Endothelial cell of umbilical vein (primary cell): ENCODE measurements around the gene ZMYND11. TPM values are rescaled to one million over a fixed set of nuclear protein-coding genes. Genes with fewer than 3 reads are reported as not detected.

Experiments used
- Bru-seq: library from RNA; stranded (reverse); fragments of 400-500 nt; gene quantifications from one replicate; lab custom pipeline; 2021; lab: Mats Ljungman, UMichigan
- BruChase-seq, 2 experiments: library from RNA; stranded (reverse); fragments of 400-500 nt; gene quantifications; one replicate each; lab custom pipeline; 2021; lab: Mats Ljungman, UMichigan
- BruUV-seq: library from RNA; stranded (reverse); fragments of 400-500 nt; replicated peaks from 2 replicates; lab custom pipeline; 2021; lab: Mats Ljungman, UMichigan
- CTCF ChIA-PET: fragments of 300-600, 350-600 bp; sonication (Branson Sonifier 250); formaldehyde crosslinking; loops from one replicate; lab custom pipeline; 2021; ENCODE audit warnings: antibody characterized with exemption, inconsistent platforms; lab: Charles Lee
- POLR2A ChIA-PET: fragments of 300-600, 350-600 bp; sonication (Branson Sonifier 250); formaldehyde crosslinking; loops from one replicate; lab custom pipeline; 2021; ENCODE audit warnings: antibody characterized with exemption, inconsistent platforms; lab: Charles Lee
- DNase-seq: peaks from one replicate; pipeline ENCODE4 v3.0.0-alpha.2; 2011; ENCODE audit warnings: low read depth, low spot score
- FAIRE-seq: peaks from 2 replicates; lab custom pipeline; 2011; peaks lifted over from hg19 to GRCh38; lab: Jason Lieb, UNC
- H2AFZ ChIP-seq: 2 replicates; pipeline ENCODE4 v1.6.0; 2012; ENCODE audit warnings: low read depth, low read length, control low read depth, inconsistent platforms
- H3K27ac ChIP-seq: 2 replicates; pipeline ENCODE4 v1.5.1; 2011; ENCODE audit warnings: low read depth, mild to moderate bottlenecking, control low read depth, low read length, moderate library complexity; ENCODE audit not compliant: insufficient read depth
- H3K27me3 ChIP-seq, 2 experiments: 2 replicates each; pipeline versions ENCODE4 v1.6.0 to v1.6.1; 2011; ENCODE audit warnings: low read length in 2 of 2, mixed read lengths in 1 of 2; ENCODE audit not compliant: control insufficient read depth in 2 of 2, insufficient read depth in 2 of 2
- H3K36me3 ChIP-seq, 2 experiments: 2 replicates in 1 of 2; 3 replicates in 1 of 2; pipeline ENCODE4 v1.5.1; 2011; ENCODE audit warnings: low read length in 2 of 2, mild to moderate bottlenecking in 1 of 2, moderate library complexity in 1 of 2; ENCODE audit not compliant: control insufficient read depth in 2 of 2, insufficient read depth in 2 of 2; ENCODE audit errors: extremely low read depth in 1 of 2
- H3K4me1 ChIP-seq: 3 replicates; pipeline ENCODE4 v1.5.1; 2011; ENCODE audit warnings: mild to moderate bottlenecking, low read length; ENCODE audit not compliant: control insufficient read depth, insufficient read depth; ENCODE audit errors: extremely low read depth
- H3K4me2 ChIP-seq: 2 replicates; pipeline ENCODE4 v1.6.1; 2011; ENCODE audit warnings: low read length, control low read depth, mixed read lengths; ENCODE audit not compliant: insufficient read depth
- H3K4me3 ChIP-seq, 3 experiments: fragments of 200-600 bp in 1 of 3; sonication (generic), shearing (Covaris generic) in 1 of 3; replicated peaks in 1 of 3; 2 replicates each; pipeline ENCODE4 v1.5.1; 2011 to 2016; ENCODE audit warnings: control low read depth in 3 of 3, low read length in 3 of 3, mild to moderate bottlenecking in 2 of 3, inconsistent platforms in 1 of 3, low read depth in 1 of 3, moderate library complexity in 1 of 3; ENCODE audit not compliant: insufficient read depth in 1 of 3
- H3K79me2 ChIP-seq: 2 replicates; pipeline ENCODE4 v1.6.0; 2012; ENCODE audit warnings: low read length, inconsistent platforms; ENCODE audit not compliant: control insufficient read depth, insufficient read depth
- H3K9ac ChIP-seq: replicated peaks from 2 replicates; pipeline ENCODE3; 2011; ENCODE audit warnings: low read length, control low read depth; ENCODE audit not compliant: insufficient read depth; ENCODE audit errors: extremely low read depth
- H3K9me1 ChIP-seq: replicated peaks from 3 replicates; pipeline ENCODE4 v1.6.0; 2011; ENCODE audit warnings: mild to moderate bottlenecking, low read length; ENCODE audit not compliant: control insufficient read depth, insufficient read depth; ENCODE audit errors: extremely low read depth
- H3K9me3 ChIP-seq: replicated peaks from 2 replicates; pipeline ENCODE4 v1.5.1; 2012; ENCODE audit warnings: low read length, inconsistent platforms; ENCODE audit not compliant: control insufficient read depth, insufficient read depth
- H4K20me1 ChIP-seq: replicated peaks from 2 replicates; pipeline ENCODE3; 2011; ENCODE audit warnings: mild to moderate bottlenecking, low read length; ENCODE audit not compliant: control insufficient read depth, insufficient read depth; ENCODE audit errors: extremely low read depth
- POLR2A ChIP-seq: IDR thresholded peaks from 2 replicates; pipeline ENCODE4 v1.6.1; 2012; ENCODE audit warnings: low read depth, mild to moderate bottlenecking, control low read depth, low read length
- POLR2AphosphoS5 ChIP-seq: IDR thresholded peaks from 2 replicates; pipeline ENCODE4 v1.6.1; 2012; ENCODE audit warnings: low read depth, mild to moderate bottlenecking, control low read depth, low read length, moderate library complexity; ENCODE audit not compliant: insufficient read depth
- dilution Hi-C: fragments of 300-500 bp; cut with MboI; formaldehyde crosslinking; loops from one replicate; pipeline ENCODE4 v1.15.0; 2019; ENCODE audit warnings: low sequenced_read_pairs; ENCODE audit not compliant: extremely low pct_ligation_motif_present
- intact Hi-C: fragments of 100-400 bp; cut with micrococcal nuclease; formaldehyde crosslinking; loops from one replicate; pipeline ENCODE4 v1.10.0; 2022
- long read RNA-seq: library from polyadenylated mRNA; stranded (forward); transcript quantifications from one replicate; pipeline ENCODE4 v2.0.0, GENCODE V29; 2021
- polyA minus RNA-seq, 3 experiments: library from RNA; depleted of rRNA, polyadenylated mRNA; stranded (reverse); fragments of >200 nt; gene quantifications; 1 replicate in 1 of 3; 2 replicates in 2 of 3; pipeline ENCODE4 v1.2.3, GENCODE V29; 2011
- polyA plus RNA-seq, 4 experiments: library from polyadenylated mRNA; depleted of rRNA in 3 of 4; stranded (reverse) in 3 of 4; unstranded in 1 of 4; fragments of >200 nt; gene quantifications; 2 replicates each; pipeline versions ENCODE4 v1.2.1 to v1.2.3, GENCODE V29; 2011 to 2012; ENCODE audit warnings: missing spikeins in 1 of 4
- total RNA-seq: library from RNA; stranded (reverse); gene quantifications from 2 replicates; pipeline ENCODE4 v1.2.3, GENCODE V29; 2021
- TF ChIP-seq, protein P1 (sequence below), 2 donors: IDR thresholded peaks; 1 replicate in 1 of 2; 2 replicates in 1 of 2; pipeline ENCODE4 v1.5.1; 2011; ENCODE audit warnings: low read length in 2 of 2, mild to moderate bottlenecking in 2 of 2, moderate library complexity in 2 of 2, control low read depth in 1 of 2, inconsistent platforms in 1 of 2, low read depth in 1 of 2; ENCODE audit not compliant: insufficient read depth in 1 of 2; ENCODE audit errors: extremely low read depth in 1 of 2

ZMYND11 gene
- 50.9 and 56.0 TPM in 2 replicates for total RNA-seq
- polyA plus RNA-seq, result 13.2 and 17.0 TPM in 2 replicates
- 29.3 and 31.2 TPM in 2 replicates for polyA plus RNA-seq (2011; cell fraction: cytosol; rRNA removed)
- polyA plus RNA-seq (2011; cell fraction: nucleus; rRNA removed), result 54.6 and 69.7 TPM in 2 replicates
- 48.1 and 49.8 TPM in 2 replicates for polyA plus RNA-seq (2012)
- polyA minus RNA-seq, result 30.4 and 35.3 TPM in 2 replicates
- 12.9 TPM for polyA minus RNA-seq (2011; cell fraction: cytosol; rRNA and poly(A)+ RNA removed)
- polyA minus RNA-seq (2011; cell fraction: nucleus; rRNA and poly(A)+ RNA removed), result 16.6 and 20.9 TPM in 2 replicates
- percentile 86 among the genes with signal in this experiment for Bru-seq, nascent RNA
- percentile 81 among the genes with signal in this experiment for BruChase-seq, experiment 1, labeled RNA remaining after a 6-hour chase
- percentile 85 among the genes with signal in this experiment for BruChase-seq, experiment 2, labeled RNA remaining after a 2-hour chase
- long read RNA-seq, full-length matches to known transcripts, result 21 of 94 reads
- long read RNA-seq, partial matches to known transcripts, result 11 of 94 reads
- long read RNA-seq, other reads (novel, unspliced or antisense), result 62 of 94 reads

DNA sequence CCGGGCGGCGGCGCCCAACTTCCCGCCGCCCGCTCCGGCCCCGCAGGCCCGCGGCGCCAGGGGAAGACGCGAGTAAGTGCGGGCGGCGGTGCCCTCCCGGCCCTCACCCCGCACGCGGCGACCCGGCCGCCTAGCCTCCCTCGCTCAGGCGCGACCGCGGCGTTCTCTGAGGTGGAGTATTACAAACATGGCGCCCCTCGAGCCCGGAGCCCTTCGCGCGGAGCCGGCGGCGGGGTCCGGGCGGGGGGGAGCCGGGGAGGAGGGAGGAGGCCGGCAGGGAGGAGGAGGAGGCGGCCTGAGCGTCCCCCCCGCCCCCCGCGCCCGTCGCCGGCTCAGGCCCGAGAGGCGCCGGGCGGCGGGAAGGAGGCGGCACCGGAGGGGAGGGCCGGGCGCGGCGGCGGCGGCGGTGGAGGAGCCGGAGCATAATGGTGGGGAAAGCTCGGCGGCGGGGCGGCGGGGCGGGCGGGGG is at the start of gene ZMYND11:
ZMYND11 (plus strand) TSS at position 324 of the 469 bp plus-strand sequence. CDS start 44,558 bp downstream, outside the sequence.
- Histone ChIP-seq H3K27ac (peak within 1 kb of the TSS; percentile 74), H3K4me3 (peak within 1 kb of the TSS; percentile 42 to 96 (median 88)), H3K9ac (peak within 1 kb of the TSS; percentile 87), H3K27me3 (no peaks in the 10 kb centered on the region), H3K36me3 (no peaks in the 10 kb centered on the region), H3K9me3 (no peaks in the 10 kb centered on the region), H3K4me1 (peaks cover 35% of the 10 kb centered on the region), H3K9me1 (no peaks in the 10 kb centered on the region), H3K79me2 (peaks cover 49% of the 10 kb centered on the region), H2AFZ (peak within 1 kb of the TSS; percentile 86), H4K20me1 (peaks cover 3% of the 10 kb centered on the region), H3K4me2 (peak within 1 kb of the TSS; percentile 98)
- POLR2A ChIA-PET, result no interaction called here
- TF ChIP-seq POLR2A (peak; percentile 29), POLR2AphosphoS5 (no peak)
- TF ChIP-seq, protein P1, sequence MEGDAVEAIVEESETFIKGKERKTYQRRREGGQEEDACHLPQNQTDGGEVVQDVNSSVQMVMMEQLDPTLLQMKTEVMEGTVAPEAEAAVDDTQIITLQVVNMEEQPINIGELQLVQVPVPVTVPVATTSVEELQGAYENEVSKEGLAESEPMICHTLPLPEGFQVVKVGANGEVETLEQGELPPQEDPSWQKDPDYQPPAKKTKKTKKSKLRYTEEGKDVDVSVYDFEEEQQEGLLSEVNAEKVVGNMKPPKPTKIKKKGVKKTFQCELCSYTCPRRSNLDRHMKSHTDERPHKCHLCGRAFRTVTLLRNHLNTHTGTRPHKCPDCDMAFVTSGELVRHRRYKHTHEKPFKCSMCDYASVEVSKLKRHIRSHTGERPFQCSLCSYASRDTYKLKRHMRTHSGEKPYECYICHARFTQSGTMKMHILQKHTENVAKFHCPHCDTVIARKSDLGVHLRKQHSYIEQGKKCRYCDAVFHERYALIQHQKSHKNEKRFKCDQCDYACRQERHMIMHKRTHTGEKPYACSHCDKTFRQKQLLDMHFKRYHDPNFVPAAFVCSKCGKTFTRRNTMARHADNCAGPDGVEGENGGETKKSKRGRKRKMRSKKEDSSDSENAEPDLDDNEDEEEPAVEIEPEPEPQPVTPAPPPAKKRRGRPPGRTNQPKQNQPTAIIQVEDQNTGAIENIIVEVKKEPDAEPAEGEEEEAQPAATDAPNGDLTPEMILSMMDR (IDR thresholded peaks at IDR 0.05; ENCODE audit: extremely low read depth in 1 of 2, insufficient read depth in 1 of 2, low read depth in 1 of 2, low read length in 2 of 2), result no peak
- BruUV-seq, result no TSS peak
- DNase-seq, result peak; percentile 54
- dilution Hi-C loops (no loop called here), intact Hi-C loops (loop anchor here (5.0 kb wide), 1 partner anchor 67 kb away; no protein-coding TSS in a partner anchor)
- FAIRE-seq, result peak; percentile 4
- CTCF ChIA-PET, result interaction anchor here (0.6 to 1.3 kb wide), 3 partner anchors 11 to 60 kb away, joined by 3 read pairs; no protein-coding TSS in a partner anchor
